ENCODE data around the gene USP51.

GRCh38 chrX:55451990-55452832, 37.4 kb downstream of the USP51 start, which contains the start of gene MAGEH1:
- TF ChIP-seq, protein P1, sequence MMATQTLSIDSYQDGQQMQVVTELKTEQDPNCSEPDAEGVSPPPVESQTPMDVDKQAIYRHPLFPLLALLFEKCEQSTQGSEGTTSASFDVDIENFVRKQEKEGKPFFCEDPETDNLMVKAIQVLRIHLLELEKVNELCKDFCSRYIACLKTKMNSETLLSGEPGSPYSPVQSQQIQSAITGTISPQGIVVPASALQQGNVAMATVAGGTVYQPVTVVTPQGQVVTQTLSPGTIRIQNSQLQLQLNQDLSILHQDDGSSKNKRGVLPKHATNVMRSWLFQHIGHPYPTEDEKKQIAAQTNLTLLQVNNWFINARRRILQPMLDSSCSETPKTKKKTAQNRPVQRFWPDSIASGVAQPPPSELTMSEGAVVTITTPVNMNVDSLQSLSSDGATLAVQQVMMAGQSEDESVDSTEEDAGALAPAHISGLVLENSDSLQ (IDR thresholded peaks at IDR 0.05): no peak
- no peak for TF ChIP-seq TARDBP (IDR thresholded peaks at IDR 0.05)

All from HEK293T (cell line).